Ishikawa (cell line): ENCODE measurements around the gene RABL6.

Source experiments
- CEBPB ChIP-seq: IDR thresholded peaks from 2 replicates; pipeline ENCODE4 v1.6.1; 2012
- CREB1 ChIP-seq: IDR thresholded peaks from 2 replicates; pipeline ENCODE4 v1.6.1; 2012; ENCODE audit warnings: low read depth
- EGR1 ChIP-seq: IDR thresholded peaks from 2 replicates; pipeline ENCODE4 v1.6.1; 2012
- EP300 ChIP-seq: IDR thresholded peaks from 2 replicates; pipeline ENCODE4 v1.6.1; 2012; ENCODE audit warnings: borderline replicate concordance
- FOXM1 ChIP-seq: IDR thresholded peaks from 2 replicates; pipeline ENCODE4 v1.6.1; 2012; ENCODE audit warnings: low read depth, borderline replicate concordance
- MAX ChIP-seq: IDR thresholded peaks from 2 replicates; pipeline ENCODE4 v1.6.1; 2012
- NFIC ChIP-seq: IDR thresholded peaks from 2 replicates; pipeline ENCODE4 v1.6.1; 2012
- RAD21 ChIP-seq: IDR thresholded peaks from 2 replicates; pipeline ENCODE4 v1.6.1; 2012; ENCODE audit warnings: low read depth
- REST ChIP-seq: IDR thresholded peaks from 2 replicates; pipeline ENCODE4 v1.6.1; 2012; ENCODE audit warnings: low read depth, mild to moderate bottlenecking
- TAF1 ChIP-seq: IDR thresholded peaks from 2 replicates; pipeline ENCODE4 v1.6.1; 2012; ENCODE audit warnings: low read depth, mild to moderate bottlenecking
- TCF12 ChIP-seq: IDR thresholded peaks from 2 replicates; pipeline ENCODE4 v1.6.1; 2012; ENCODE audit warnings: low read depth
- TEAD4 ChIP-seq: IDR thresholded peaks from 2 replicates; pipeline ENCODE4 v1.6.1; 2012
- USF1 ChIP-seq: IDR thresholded peaks from 2 replicates; pipeline ENCODE4 v1.6.1; 2012
- YY1 ChIP-seq: IDR thresholded peaks from 2 replicates; pipeline ENCODE4 v1.6.1; 2012; ENCODE audit warnings: low read depth
- ZBTB7A ChIP-seq: IDR thresholded peaks from 2 replicates; pipeline ENCODE4 v1.6.1; 2012; ENCODE audit warnings: low read depth

The RABL6 gene

GRCh38 chr9:136840140-136840876 is 32.6 kb downstream of the RABL6 start:
- no peak for TF ChIP-seq CREB1
- no peak for TF ChIP-seq TEAD4
- no peak for TF ChIP-seq FOXM1
- TF ChIP-seq MAX, result no peak
- no peak for TF ChIP-seq CEBPB
- no peak for TF ChIP-seq RAD21
- no peak for TF ChIP-seq TAF1
- TF ChIP-seq EP300, result no peak
- no peak for TF ChIP-seq NFIC
- no peak for TF ChIP-seq USF1
- TF ChIP-seq ZBTB7A, result no peak
- TF ChIP-seq EGR1, result no peak
- no peak; the same call in 1 of the 2 replicates for TF ChIP-seq YY1
- TF ChIP-seq REST, result no peak
- no peak for TF ChIP-seq TCF12

DNA sequence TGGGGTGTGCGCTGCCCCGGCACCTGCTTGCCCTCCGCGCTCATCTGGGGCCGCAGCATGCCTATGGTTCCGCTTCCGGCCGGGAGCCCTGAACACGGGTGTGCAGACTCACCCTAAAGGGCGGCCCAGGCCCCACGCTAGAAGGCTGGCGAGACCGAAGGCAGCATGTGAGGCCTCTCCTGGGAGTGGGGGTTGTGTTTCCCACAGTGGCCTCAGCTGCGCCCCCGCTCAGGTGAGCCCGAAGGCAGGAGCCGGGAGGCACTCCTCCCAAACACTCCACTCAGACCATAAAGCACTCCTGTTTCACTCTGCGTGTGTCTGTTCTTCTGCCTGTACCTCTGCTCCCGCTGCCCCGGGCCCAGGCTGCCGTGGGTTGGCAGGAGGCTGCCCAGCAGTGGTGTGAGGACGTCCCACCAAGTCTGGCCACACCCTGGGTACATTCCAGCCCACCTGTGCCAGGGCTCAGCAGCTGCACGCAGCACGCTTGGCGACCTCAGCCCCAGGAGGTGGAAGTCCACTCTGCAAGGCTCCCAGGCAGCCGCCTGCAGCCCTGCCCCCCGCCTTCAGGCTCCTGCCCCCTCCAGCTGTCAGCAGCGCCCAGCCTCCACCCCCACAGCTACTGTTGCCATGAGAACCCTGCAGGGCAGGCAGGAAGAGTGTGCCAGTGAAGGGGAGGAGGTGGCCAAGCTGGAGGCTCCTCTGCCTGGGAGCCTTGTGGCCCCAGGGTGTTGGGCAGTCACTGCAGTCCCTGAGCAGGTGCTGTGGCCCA is 33.3 kb downstream of the RABL6 start:
- TF ChIP-seq EP300 (peak; percentile 55), TAF1 (0 out of 2 replicates have a peak, but pooled peaks have one; percentile 20), CREB1 (no peak), TEAD4 (peak; percentile 86), TCF12 (peak; percentile 91), ZBTB7A (peak; percentile 55), REST (no peak), FOXM1 (no peak), YY1 (0 out of 2 replicates have a peak, but pooled peaks have one; percentile 7), USF1 (0 out of 2 replicates have a peak, but pooled peaks have one; percentile 2), NFIC (peak; percentile 60), CEBPB (no peak), EGR1 (peak; percentile 88), RAD21 (peak; percentile 7; the same call in 1 of the 2 replicates), MAX (peak; percentile 83)

DNA sequence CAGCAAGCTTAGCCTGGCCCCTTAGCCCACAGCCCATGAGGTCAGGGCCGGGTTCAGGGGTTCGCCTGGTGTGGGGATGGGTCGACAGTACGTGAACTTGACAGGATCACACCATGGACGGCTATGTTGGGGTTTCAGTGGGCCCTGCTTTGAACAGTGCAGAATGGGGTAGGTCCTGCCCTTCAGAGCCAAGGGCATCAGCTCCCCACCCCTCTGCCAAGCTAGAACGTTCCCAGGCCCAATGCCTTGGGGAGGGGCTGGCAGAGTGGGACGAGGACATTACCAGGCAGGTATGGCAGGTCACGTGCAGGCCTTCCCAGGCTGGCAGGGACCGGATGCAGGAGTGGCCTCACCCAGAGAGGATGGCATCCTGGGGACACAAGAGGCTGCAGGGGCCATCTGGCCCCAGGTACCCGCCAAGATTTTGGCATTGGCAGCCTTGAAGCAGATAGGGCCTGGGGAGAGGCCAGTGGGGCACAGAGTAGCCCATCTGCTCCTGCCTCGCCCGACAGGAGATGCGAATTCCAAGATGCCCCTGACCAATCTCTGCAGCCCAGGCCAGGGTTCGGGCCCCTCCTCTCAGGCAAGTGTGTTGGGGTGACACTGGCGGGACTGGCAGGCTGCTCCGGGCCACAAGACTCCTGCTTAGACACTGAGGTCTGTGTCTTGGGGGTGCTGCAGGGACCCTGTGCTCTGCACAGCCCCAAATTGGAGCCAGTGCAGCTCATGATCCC is 34.1 kb downstream of the RABL6 start:
- peak; percentile 88 for TF ChIP-seq USF1

- TF ChIP-seq RAD21, result peak; percentile 38; the same call in 1 of the 2 replicates
- TF ChIP-seq MAX, result peak; percentile 43; the same call in 1 of the 2 replicates
- peak; percentile 77 for TF ChIP-seq ZBTB7A
These were observed 34.7 kb downstream of the RABL6 start, which contains the start of gene AJM1 for GRCh38 chr9:136842380-136842948. AJM1 (plus strand) TSS chr9:136842478; CDS start chr9:136844415, 1,937 bp downstream.
